ENCODE results near the gene MAG.
"Not testable (repeated sequence)": the region's sequence is repeated elsewhere in the genome, so short reads cannot be mapped to it uniquely, and the experiment has no call there.

MAG gene

GRCh38 chr19:35284153-35285094, 7.5 kb upstream of the MAG start:
- Histone ChIP-seq H3K9ac (ENCODE audit: insufficient read length) (no peak overlapping the region), H3K36me3 (ENCODE audit: insufficient read depth, low read length) (no peaks in the 10 kb centered on the region), H3K9me3 (ENCODE audit: low read depth, low read length) (no peaks in the 10 kb centered on the region), H3K27ac (no peak overlapping the region), H3K4me3 (no peak overlapping the region)
- DNase-seq (ENCODE audit: low read depth, low spot score), result no peak
- no peak for TF ChIP-seq EZH2 (IDR thresholded peaks at IDR 0.05)
- TF ChIP-seq FOXP2 (optimal IDR thresholded peaks at IDR 0.05; ENCODE audit: control extremely low read depth, extremely low read length, insufficient read depth), result no peak
- TF ChIP-seq POLR2AphosphoS5 (IDR thresholded peaks at IDR 0.05; ENCODE audit: borderline replicate concordance, low read depth, low read length), result no peak

GRCh38 chr19:35285095-35285449, 6.9 kb upstream of the MAG start:
- DNase-seq (ENCODE audit: low read depth, low spot score), result no peak
- H3K4me3 ChIP-seq, result no peak overlapping the region
- H3K27ac ChIP-seq, result no peak overlapping the region
- H3K36me3 ChIP-seq (ENCODE audit: insufficient read depth, low read length), result no peaks in the 10 kb centered on the region
- no peak overlapping the region for H3K9ac ChIP-seq (ENCODE audit: insufficient read length)
- H3K9me3 ChIP-seq (ENCODE audit: low read depth, low read length), result no peaks in the 10 kb centered on the region
- TF ChIP-seq FOXP2 (optimal IDR thresholded peaks at IDR 0.05; ENCODE audit: control extremely low read depth, extremely low read length, insufficient read depth) (no peak), POLR2AphosphoS5 (IDR thresholded peaks at IDR 0.05; ENCODE audit: borderline replicate concordance, low read depth, low read length) (no peak), EZH2 (IDR thresholded peaks at IDR 0.05) (no peak)

GRCh38 chr19:35285465-35285864, 6.5 kb upstream of the MAG start:
- not testable (repeated sequence) for H3K9me3 ChIP-seq (ENCODE audit: low read depth, low read length); DNase-seq (ENCODE audit: low read depth, low spot score); H3K27ac ChIP-seq; H3K36me3 ChIP-seq (ENCODE audit: insufficient read depth, low read length); H3K9ac ChIP-seq (ENCODE audit: insufficient read length); H3K4me3 ChIP-seq

GRCh38 chr19:35286101-35286500, 5.9 kb upstream of the MAG start:
- not testable (repeated sequence) for H3K9me3 ChIP-seq (ENCODE audit: low read depth, low read length); DNase-seq (ENCODE audit: low read depth, low spot score); H3K9ac ChIP-seq (ENCODE audit: insufficient read length); H3K36me3 ChIP-seq (ENCODE audit: insufficient read depth, low read length); H3K4me3 ChIP-seq; H3K27ac ChIP-seq

- Histone ChIP-seq H3K9ac (ENCODE audit: insufficient read length) (no peak overlapping the region), H3K27ac (no peak overlapping the region), H3K4me3 (no peak overlapping the region), H3K9me3 (ENCODE audit: low read depth, low read length) (no peaks in the 10 kb centered on the region), H3K36me3 (ENCODE audit: insufficient read depth, low read length) (no peaks in the 10 kb centered on the region)
- TF ChIP-seq POLR2AphosphoS5 (IDR thresholded peaks at IDR 0.05; ENCODE audit: borderline replicate concordance, low read depth, low read length) (no peak), FOXP2 (optimal IDR thresholded peaks at IDR 0.05; ENCODE audit: control extremely low read depth, extremely low read length, insufficient read depth) (no peak), EZH2 (IDR thresholded peaks at IDR 0.05) (no peak)
- DNase-seq (ENCODE audit: low read depth, low spot score), result no peak
Observed at GRCh38 chr19:35287713-35288112, 4.2 kb upstream of the MAG start.

GRCh38 chr19:35288331-35288730, 3.6 kb upstream of the MAG start:
- DNase-seq (ENCODE audit: low read depth, low spot score), result no peak
- no peaks in the 10 kb centered on the region for H3K9me3 ChIP-seq (ENCODE audit: low read depth, low read length)
- no peak overlapping the region for H3K4me3 ChIP-seq
- H3K27ac ChIP-seq, result no peak overlapping the region
- no peaks in the 10 kb centered on the region for H3K36me3 ChIP-seq (ENCODE audit: insufficient read depth, low read length)
- H3K9ac ChIP-seq (ENCODE audit: insufficient read length), result no peak overlapping the region
- no peak for TF ChIP-seq EZH2 (IDR thresholded peaks at IDR 0.05)
- no peak for TF ChIP-seq POLR2AphosphoS5 (IDR thresholded peaks at IDR 0.05; ENCODE audit: borderline replicate concordance, low read depth, low read length)
- TF ChIP-seq FOXP2 (optimal IDR thresholded peaks at IDR 0.05; ENCODE audit: control extremely low read depth, extremely low read length, insufficient read depth), result no peak

GRCh38 chr19:35288906-35289305, 3.1 kb upstream of the MAG start:
- TF ChIP-seq EZH2 (IDR thresholded peaks at IDR 0.05), result no peak
- no peak for TF ChIP-seq FOXP2 (optimal IDR thresholded peaks at IDR 0.05; ENCODE audit: control extremely low read depth, extremely low read length, insufficient read depth)
- TF ChIP-seq POLR2AphosphoS5 (IDR thresholded peaks at IDR 0.05; ENCODE audit: borderline replicate concordance, low read depth, low read length), result no peak
- no peak for DNase-seq (ENCODE audit: low read depth, low spot score)
- Histone ChIP-seq H3K9ac (ENCODE audit: insufficient read length) (no peak overlapping the region), H3K27ac (no peak overlapping the region), H3K36me3 (ENCODE audit: insufficient read depth, low read length) (no peaks in the 10 kb centered on the region), H3K4me3 (no peak overlapping the region), H3K9me3 (ENCODE audit: low read depth, low read length) (no peaks in the 10 kb centered on the region)

GRCh38 chr19:35290381-35291127, 1.4 kb upstream of the MAG start:
- Histone ChIP-seq H3K4me3 (no peak overlapping the region), H3K9ac (ENCODE audit: insufficient read length) (no peak overlapping the region), H3K36me3 (ENCODE audit: insufficient read depth, low read length) (no peaks in the 10 kb centered on the region), H3K9me3 (ENCODE audit: low read depth, low read length) (no peaks in the 10 kb centered on the region), H3K27ac (no peak overlapping the region)
- DNase-seq (ENCODE audit: low read depth, low spot score), result no peak
- no peak for TF ChIP-seq FOXP2 (optimal IDR thresholded peaks at IDR 0.05; ENCODE audit: control extremely low read depth, extremely low read length, insufficient read depth)

GRCh38 chr19:35291259-35291658, 702 bp upstream of the MAG start:
- no peak for DNase-seq (ENCODE audit: low read depth, low spot score)
- no peaks in the 10 kb centered on the region for H3K36me3 ChIP-seq (ENCODE audit: insufficient read depth, low read length)
- TF ChIP-seq EZH2 (IDR thresholded peaks at IDR 0.05), result no peak
- TF ChIP-seq FOXP2 (optimal IDR thresholded peaks at IDR 0.05; ENCODE audit: control extremely low read depth, extremely low read length, insufficient read depth), result no peak
- TF ChIP-seq POLR2AphosphoS5 (IDR thresholded peaks at IDR 0.05; ENCODE audit: borderline replicate concordance, low read depth, low read length), result no peak
- no peaks in the 10 kb centered on the region for H3K9me3 ChIP-seq (ENCODE audit: low read depth, low read length)
- H3K27ac ChIP-seq, result no peak overlapping the region
- H3K4me3 ChIP-seq, result no peak overlapping the region
- H3K9ac ChIP-seq (ENCODE audit: insufficient read length), result no peak overlapping the region

Data from SK-N-MC (cell line).